Activated naive CD8-positive, alpha-beta T cell (primary cell): ENCODE data around the gene TM4SF5.

Experiments used
- H3K27ac Mint-ChIP-seq: one replicate; pipeline ENCODE4 v1.8.0; 2021; ENCODE audit warnings: mixed read lengths
- H3K27me3 Mint-ChIP-seq: one replicate; pipeline ENCODE4 v1.8.0; 2021; ENCODE audit warnings: mixed read lengths
- H3K36me3 Mint-ChIP-seq: one replicate; pipeline ENCODE4 v1.8.0; 2021; ENCODE audit warnings: mixed read lengths
- H3K4me1 Mint-ChIP-seq: one replicate; pipeline ENCODE4 v1.8.0; 2021; ENCODE audit warnings: low read depth, mixed read lengths
- H3K4me3 Mint-ChIP-seq: one replicate; pipeline ENCODE4 v1.8.0; 2021; ENCODE audit warnings: mild to moderate bottlenecking, mixed read lengths
- H3K9me3 Mint-ChIP-seq: one replicate; pipeline ENCODE4 v1.8.0; 2021; ENCODE audit warnings: low read depth, mixed read lengths

Gene TM4SF5

GRCh38 chr17:4742133-4742532, 29.6 kb upstream of the TM4SF5 start:
- Mint-ChIP-seq H3K4me3 (peak overlapping the region; percentile 27), H3K27ac (no peak overlapping the region), H3K27me3 (no peaks in the 10 kb centered on the region), H3K4me1 (peaks cover 21% of the 10 kb centered on the region), H3K9me3 (no peaks in the 10 kb centered on the region), H3K36me3 (no peaks in the 10 kb centered on the region)

GRCh38 chr17:4742629-4743028, 29.1 kb upstream of the TM4SF5 start:
- Mint-ChIP-seq H3K27ac (no peak overlapping the region), H3K4me3 (no peak overlapping the region), H3K9me3 (no peaks in the 10 kb centered on the region), H3K27me3 (no peaks in the 10 kb centered on the region), H3K4me1 (peaks cover 24% of the 10 kb centered on the region), H3K36me3 (no peaks in the 10 kb centered on the region)

GRCh38 chr17:4743216-4743615, 28.5 kb upstream of the TM4SF5 start:
- Mint-ChIP-seq H3K4me1 (peaks cover 28% of the 10 kb centered on the region), H3K36me3 (no peaks in the 10 kb centered on the region), H3K27me3 (no peaks in the 10 kb centered on the region), H3K4me3 (no peak overlapping the region), H3K9me3 (no peaks in the 10 kb centered on the region), H3K27ac (no peak overlapping the region)

GRCh38 chr17:4743898-4744297, 27.8 kb upstream of the TM4SF5 start:
- peaks cover 29% of the 10 kb centered on the region for H3K4me1 Mint-ChIP-seq
- no peak overlapping the region for H3K27ac Mint-ChIP-seq
- no peaks in the 10 kb centered on the region for H3K9me3 Mint-ChIP-seq
- H3K4me3 Mint-ChIP-seq = no peak overlapping the region
- no peaks in the 10 kb centered on the region for H3K27me3 Mint-ChIP-seq
- H3K36me3 Mint-ChIP-seq = no peaks in the 10 kb centered on the region

GRCh38 chr17:4744999-4745969, 26.4 kb upstream of the TM4SF5 start:
- no peaks in the 10 kb centered on the region for H3K36me3 Mint-ChIP-seq
- H3K9me3 Mint-ChIP-seq = no peaks in the 10 kb centered on the region
- peaks cover 26% of the 10 kb centered on the region for H3K4me1 Mint-ChIP-seq
- no peak overlapping the region for H3K4me3 Mint-ChIP-seq
- H3K27me3 Mint-ChIP-seq = no peaks in the 10 kb centered on the region
- no peak overlapping the region for H3K27ac Mint-ChIP-seq

GRCh38 chr17:4747847-4748246, 23.8 kb upstream of the TM4SF5 start:
- H3K27ac Mint-ChIP-seq = peak overlapping the region; percentile 74
- no peaks in the 10 kb centered on the region for H3K36me3 Mint-ChIP-seq
- peaks cover 24% of the 10 kb centered on the region for H3K4me1 Mint-ChIP-seq
- H3K27me3 Mint-ChIP-seq = peaks cover 3% of the 10 kb centered on the region
- peak overlapping the region; percentile 68 for H3K4me3 Mint-ChIP-seq
- H3K9me3 Mint-ChIP-seq = no peaks in the 10 kb centered on the region

GRCh38 chr17:4748686-4749085, 23.0 kb upstream of the TM4SF5 start:
- H3K4me1 Mint-ChIP-seq = peaks cover 24% of the 10 kb centered on the region
- no peaks in the 10 kb centered on the region for H3K9me3 Mint-ChIP-seq
- H3K4me3 Mint-ChIP-seq = no peak overlapping the region
- H3K27ac Mint-ChIP-seq = no peak overlapping the region
- no peaks in the 10 kb centered on the region for H3K36me3 Mint-ChIP-seq
- H3K27me3 Mint-ChIP-seq = peaks cover 4% of the 10 kb centered on the region

- H3K27ac Mint-ChIP-seq = no peak overlapping the region
- no peaks in the 10 kb centered on the region for H3K36me3 Mint-ChIP-seq
- peaks cover 10% of the 10 kb centered on the region for H3K27me3 Mint-ChIP-seq
- no peaks in the 10 kb centered on the region for H3K9me3 Mint-ChIP-seq
- peaks cover 21% of the 10 kb centered on the region for H3K4me1 Mint-ChIP-seq
- no peak overlapping the region for H3K4me3 Mint-ChIP-seq
Observed at GRCh38 chr17:4750606-4751005, 21.1 kb upstream of the TM4SF5 start.

- no peaks in the 10 kb centered on the region for H3K36me3 Mint-ChIP-seq
- H3K27ac Mint-ChIP-seq = no peak overlapping the region
- H3K9me3 Mint-ChIP-seq = no peaks in the 10 kb centered on the region
- H3K4me1 Mint-ChIP-seq = peaks cover 17% of the 10 kb centered on the region
- no peak overlapping the region for H3K4me3 Mint-ChIP-seq
- peaks cover 10% of the 10 kb centered on the region for H3K27me3 Mint-ChIP-seq
Observed at GRCh38 chr17:4751932-4752331, 19.8 kb upstream of the TM4SF5 start.

GRCh38 chr17:4753392-4753791, 18.3 kb upstream of the TM4SF5 start:
- Mint-ChIP-seq H3K36me3 (no peaks in the 10 kb centered on the region), H3K4me3 (no peak overlapping the region), H3K27ac (no peak overlapping the region), H3K4me1 (peaks cover 6% of the 10 kb centered on the region), H3K9me3 (no peaks in the 10 kb centered on the region), H3K27me3 (peaks cover 10% of the 10 kb centered on the region)

GRCh38 chr17:4759776-4760236, 11.9 kb upstream of the TM4SF5 start:
- Mint-ChIP-seq H3K9me3 (no peaks in the 10 kb centered on the region), H3K4me3 (no peak overlapping the region), H3K27me3 (peaks cover 5% of the 10 kb centered on the region), H3K27ac (no peak overlapping the region), H3K4me1 (no peaks in the 10 kb centered on the region), H3K36me3 (no peaks in the 10 kb centered on the region)

GRCh38 chr17:4764595-4764994, 7.1 kb upstream of the TM4SF5 start:
- H3K27ac Mint-ChIP-seq = no peak overlapping the region
- H3K9me3 Mint-ChIP-seq = no peaks in the 10 kb centered on the region
- no peaks in the 10 kb centered on the region for H3K27me3 Mint-ChIP-seq
- no peaks in the 10 kb centered on the region for H3K36me3 Mint-ChIP-seq
- no peaks in the 10 kb centered on the region for H3K4me1 Mint-ChIP-seq
- no peak overlapping the region for H3K4me3 Mint-ChIP-seq

- H3K4me3 Mint-ChIP-seq = no peak overlapping the region
Observed at GRCh38 chr17:4766201-4766600, 5.5 kb upstream of the TM4SF5 start.

GRCh38 chr17:4766723-4767122, 5.0 kb upstream of the TM4SF5 start:
- H3K9me3 Mint-ChIP-seq = no peaks in the 10 kb centered on the region

More at GRCh38 chr17:4766201-4766600, 5.5 kb upstream of the TM4SF5 start:
- H3K4me1 Mint-ChIP-seq = peaks cover 2% of the 10 kb centered on the region
- H3K9me3 Mint-ChIP-seq = no peaks in the 10 kb centered on the region
- H3K27ac Mint-ChIP-seq = no peak overlapping the region
- no peaks in the 10 kb centered on the region for H3K27me3 Mint-ChIP-seq
- H3K36me3 Mint-ChIP-seq = no peaks in the 10 kb centered on the region

GRCh38 chr17:4768298-4768697, 3.4 kb upstream of the TM4SF5 start:
- H3K36me3 Mint-ChIP-seq = no peaks in the 10 kb centered on the region
- H3K27ac Mint-ChIP-seq = no peak overlapping the region
- H3K9me3 Mint-ChIP-seq = no peaks in the 10 kb centered on the region
- peaks cover 9% of the 10 kb centered on the region for H3K4me1 Mint-ChIP-seq
- no peaks in the 10 kb centered on the region for H3K27me3 Mint-ChIP-seq
- no peak overlapping the region for H3K4me3 Mint-ChIP-seq

More at GRCh38 chr17:4766723-4767122, 5.0 kb upstream of the TM4SF5 start:
- no peaks in the 10 kb centered on the region for H3K36me3 Mint-ChIP-seq
- no peaks in the 10 kb centered on the region for H3K27me3 Mint-ChIP-seq
- no peak overlapping the region for H3K4me3 Mint-ChIP-seq
- no peak overlapping the region for H3K27ac Mint-ChIP-seq
- H3K4me1 Mint-ChIP-seq = peaks cover 6% of the 10 kb centered on the region
